ENCODE data around the gene CYP4F2.

DNA sequence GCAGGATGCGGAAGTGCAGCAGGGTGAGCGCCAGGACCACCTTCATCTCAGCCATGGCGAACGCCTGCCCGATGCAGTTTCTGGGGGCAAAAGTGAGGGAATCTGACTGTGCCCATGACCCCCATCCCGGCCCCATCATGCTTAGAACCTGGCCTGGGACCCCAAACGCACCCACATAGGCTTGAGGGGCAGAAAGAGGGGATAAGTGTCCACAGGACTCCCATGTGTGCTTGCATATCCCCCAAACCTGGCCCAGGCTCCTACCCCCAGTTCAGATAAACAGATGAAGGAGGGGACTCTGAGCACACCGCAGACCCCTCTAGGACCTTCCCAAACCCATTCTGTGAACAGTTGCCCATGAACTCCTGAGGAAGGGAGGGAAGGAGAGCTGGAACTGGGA lies 16.0 kb upstream of the CYP4F2 start:
- TF ChIP-seq, protein P1, sequence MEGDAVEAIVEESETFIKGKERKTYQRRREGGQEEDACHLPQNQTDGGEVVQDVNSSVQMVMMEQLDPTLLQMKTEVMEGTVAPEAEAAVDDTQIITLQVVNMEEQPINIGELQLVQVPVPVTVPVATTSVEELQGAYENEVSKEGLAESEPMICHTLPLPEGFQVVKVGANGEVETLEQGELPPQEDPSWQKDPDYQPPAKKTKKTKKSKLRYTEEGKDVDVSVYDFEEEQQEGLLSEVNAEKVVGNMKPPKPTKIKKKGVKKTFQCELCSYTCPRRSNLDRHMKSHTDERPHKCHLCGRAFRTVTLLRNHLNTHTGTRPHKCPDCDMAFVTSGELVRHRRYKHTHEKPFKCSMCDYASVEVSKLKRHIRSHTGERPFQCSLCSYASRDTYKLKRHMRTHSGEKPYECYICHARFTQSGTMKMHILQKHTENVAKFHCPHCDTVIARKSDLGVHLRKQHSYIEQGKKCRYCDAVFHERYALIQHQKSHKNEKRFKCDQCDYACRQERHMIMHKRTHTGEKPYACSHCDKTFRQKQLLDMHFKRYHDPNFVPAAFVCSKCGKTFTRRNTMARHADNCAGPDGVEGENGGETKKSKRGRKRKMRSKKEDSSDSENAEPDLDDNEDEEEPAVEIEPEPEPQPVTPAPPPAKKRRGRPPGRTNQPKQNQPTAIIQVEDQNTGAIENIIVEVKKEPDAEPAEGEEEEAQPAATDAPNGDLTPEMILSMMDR (IDR thresholded peaks at IDR 0.05) = no peak
- no peak for TF ChIP-seq ZFX (IDR thresholded peaks at IDR 0.05; ENCODE audit: borderline replicate concordance)
